ENCODE measurements around the gene METAP2. TPM values are rescaled to one million over a fixed set of nuclear protein-coding genes. Genes with fewer than 3 reads are reported as not detected.

METAP2 gene
- total RNA-seq, 1 donor from 2014 or later = 81.6 TPM

- DNase-seq (ENCODE audit: low read depth) (no peak), FAIRE-seq (no peak)
- Histone ChIP-seq H3K36me3 (ENCODE audit: insufficient read depth, low read length) (peaks cover 43% of the 10 kb centered on the region), H4K20me1 (ENCODE audit: insufficient read depth, low read length) (peaks cover 13% of the 10 kb centered on the region), H3K4me2 (ENCODE audit: low read length) (no peak overlapping the region), H3K27me3 (ENCODE audit: insufficient read depth, low read length) (no peaks in the 10 kb centered on the region), H3K9ac (ENCODE audit: low read length) (no peak overlapping the region), H3K79me2 (ENCODE audit: insufficient read depth, low read length) (peaks cover 11% of the 10 kb centered on the region), H3K9me3 (ENCODE audit: insufficient read depth, low read depth, low read length) (no peaks in the 10 kb centered on the region), H3K4me3 (ENCODE audit: insufficient read depth, low read depth, low read length) (no peak overlapping the region), H2AFZ (ENCODE audit: low read depth, low read length) (no peak overlapping the region), H3K27ac (ENCODE audit: low read depth, low read length) (no peak overlapping the region), H3K4me1 (ENCODE audit: insufficient read depth, low read length) (no peaks in the 10 kb centered on the region)
- no peak overlapping the region for H3K4me3 Mint-ChIP-seq (ENCODE audit: unreplicated experiment)
- H3K27ac Mint-ChIP-seq (ENCODE audit: unreplicated experiment) = no peak overlapping the region
- H3K36me3 Mint-ChIP-seq (ENCODE audit: low read depth, unreplicated experiment) = peaks cover 11% of the 10 kb centered on the region
- peaks cover 1% of the 10 kb centered on the region for H3K4me1 Mint-ChIP-seq (ENCODE audit: low read depth, unreplicated experiment)
- no peaks in the 10 kb centered on the region for H3K27me3 Mint-ChIP-seq (ENCODE audit: low read depth, unreplicated experiment)
- H3K9me3 Mint-ChIP-seq (ENCODE audit: unreplicated experiment) = no peaks in the 10 kb centered on the region
- TF ChIP-seq CTCF (IDR thresholded peaks at IDR 0.05; ENCODE audit: insufficient read depth, low read depth, low read length) (no peak), EZH2 (IDR thresholded peaks at IDR 0.05; ENCODE audit: insufficient read depth, low read length) (no peak)
Measured at GRCh38 chr12:95511977-95512376, 38.0 kb downstream of the METAP2 start.

- no peak overlapping the region for H3K27ac Mint-ChIP-seq (ENCODE audit: unreplicated experiment)
- peaks cover 11% of the 10 kb centered on the region for H3K36me3 Mint-ChIP-seq (ENCODE audit: low read depth, unreplicated experiment)
- peaks cover 6% of the 10 kb centered on the region for H3K79me2 ChIP-seq (ENCODE audit: insufficient read depth, low read length)
- no peak overlapping the region for H3K9ac ChIP-seq (ENCODE audit: low read length)
- no peak for DNase-seq (ENCODE audit: low read depth)
- H3K9me3 Mint-ChIP-seq (ENCODE audit: unreplicated experiment) = no peaks in the 10 kb centered on the region
- peaks cover 33% of the 10 kb centered on the region for H3K36me3 ChIP-seq (ENCODE audit: insufficient read depth, low read length)
- no peaks in the 10 kb centered on the region for H3K27me3 Mint-ChIP-seq (ENCODE audit: low read depth, unreplicated experiment)
- H3K27me3 ChIP-seq (ENCODE audit: insufficient read depth, low read length) = no peaks in the 10 kb centered on the region
- peaks cover 1% of the 10 kb centered on the region for H3K4me1 Mint-ChIP-seq (ENCODE audit: low read depth, unreplicated experiment)
- H4K20me1 ChIP-seq (ENCODE audit: insufficient read depth, low read length) = peaks cover 13% of the 10 kb centered on the region
- H3K4me3 ChIP-seq (ENCODE audit: insufficient read depth, low read depth, low read length) = no peak overlapping the region
- no peak overlapping the region for H3K4me3 Mint-ChIP-seq (ENCODE audit: unreplicated experiment)
- no peak overlapping the region for H2AFZ ChIP-seq (ENCODE audit: low read depth, low read length)
- H3K27ac ChIP-seq (ENCODE audit: low read depth, low read length) = no peak overlapping the region
- no peaks in the 10 kb centered on the region for H3K9me3 ChIP-seq (ENCODE audit: insufficient read depth, low read depth, low read length)
- H3K4me2 ChIP-seq (ENCODE audit: low read length) = no peak overlapping the region
- TF ChIP-seq EZH2 (IDR thresholded peaks at IDR 0.05; ENCODE audit: insufficient read depth, low read length) (no peak), CTCF (IDR thresholded peaks at IDR 0.05; ENCODE audit: insufficient read depth, low read depth, low read length) (no peak)
- FAIRE-seq = peak; percentile 50
- H3K4me1 ChIP-seq (ENCODE audit: insufficient read depth, low read length) = no peaks in the 10 kb centered on the region
Measured at GRCh38 chr12:95513599-95513998, 39.6 kb downstream of the METAP2 start.

GRCh38 chr12:95515197-95515596 lies 41.2 kb downstream of the METAP2 start:
- Mint-ChIP-seq H3K27ac (ENCODE audit: unreplicated experiment) (no peak overlapping the region), H3K4me1 (ENCODE audit: low read depth, unreplicated experiment) (peaks cover 1% of the 10 kb centered on the region), H3K36me3 (ENCODE audit: low read depth, unreplicated experiment) (peaks cover 5% of the 10 kb centered on the region), H3K4me3 (ENCODE audit: unreplicated experiment) (no peak overlapping the region), H3K27me3 (ENCODE audit: low read depth, unreplicated experiment) (no peaks in the 10 kb centered on the region), H3K9me3 (ENCODE audit: unreplicated experiment) (no peaks in the 10 kb centered on the region)
- peaks cover 4% of the 10 kb centered on the region for H3K79me2 ChIP-seq (ENCODE audit: insufficient read depth, low read length)
- H3K27me3 ChIP-seq (ENCODE audit: insufficient read depth, low read length) = no peaks in the 10 kb centered on the region
- TF ChIP-seq CTCF (IDR thresholded peaks at IDR 0.05; ENCODE audit: insufficient read depth, low read depth, low read length) = no peak
- TF ChIP-seq EZH2 (IDR thresholded peaks at IDR 0.05; ENCODE audit: insufficient read depth, low read length) = no peak
- peaks cover 27% of the 10 kb centered on the region for H3K36me3 ChIP-seq (ENCODE audit: insufficient read depth, low read length)
- H3K4me2 ChIP-seq (ENCODE audit: low read length) = no peak overlapping the region
- H3K4me3 ChIP-seq (ENCODE audit: insufficient read depth, low read depth, low read length) = no peak overlapping the region
- no peak overlapping the region for H2AFZ ChIP-seq (ENCODE audit: low read depth, low read length)
- DNase-seq (ENCODE audit: low read depth) (no peak), FAIRE-seq (no peak)
- no peak overlapping the region for H3K27ac ChIP-seq (ENCODE audit: low read depth, low read length)
- H3K4me1 ChIP-seq (ENCODE audit: insufficient read depth, low read length) = no peaks in the 10 kb centered on the region
- H3K9me3 ChIP-seq (ENCODE audit: insufficient read depth, low read depth, low read length) = no peaks in the 10 kb centered on the region
- H4K20me1 ChIP-seq (ENCODE audit: insufficient read depth, low read length) = peaks cover 4% of the 10 kb centered on the region
- H3K9ac ChIP-seq (ENCODE audit: low read length) = no peak overlapping the region

Data from astrocyte (in vitro differentiated cells and primary cell).